Measurements from ENCODE around the gene BRME1.

Gene BRME1

GRCh38 chr19:13872695-13873389 lies 33.1 kb downstream of the BRME1 start:
- Histone ChIP-seq H3K4me1 (ENCODE audit: control insufficient read depth, insufficient read depth, low read length) (no peaks in the 10 kb centered on the region), H3K9me3 (ENCODE audit: control insufficient read depth, insufficient read depth, low read depth, low read length) (no peaks in the 10 kb centered on the region), H3K4me3 (ENCODE audit: low read depth, low read length) (no peak overlapping the region), H3K27ac (ENCODE audit: extremely low read depth, low read depth, low read length) (no peak overlapping the region), H3K36me3 (ENCODE audit: control insufficient read depth in 2 of 2, insufficient read depth in 1 of 2, low read length in 2 of 2) (no peaks in the 10 kb centered on the region; a peak in 1 of 3 replicates)
- POLR2A ChIA-PET: interaction anchor here (0.6 kb wide), 1 partner anchor 616 kb away, joined by 3 read pairs; no protein-coding TSS in a partner anchor
- CTCF ChIA-PET: interaction anchor here (0.6 to 1.8 kb wide), 5 partner anchors 10 to 276 kb away, joined by 3 to 5 read pairs (median 4); no protein-coding TSS in a partner anchor
- TF ChIP-seq ZNF521 (tag by site-specific recombination; IDR thresholded peaks at IDR 0.05) (no peak), ZNF311 (tag by site-specific recombination; IDR thresholded peaks at IDR 0.05; ENCODE audit: borderline replicate concordance) (no peak), ZNF350 (tag by site-specific recombination; IDR thresholded peaks at IDR 0.05) (no peak), SP2 (tag by site-specific recombination; IDR thresholded peaks at IDR 0.05) (0 out of 2 replicates have a peak, but pooled peaks have one; percentile 17), ZNF37A (tag by site-specific recombination; IDR thresholded peaks at IDR 0.05) (no peak)
- TF ChIP-seq, protein P1, sequence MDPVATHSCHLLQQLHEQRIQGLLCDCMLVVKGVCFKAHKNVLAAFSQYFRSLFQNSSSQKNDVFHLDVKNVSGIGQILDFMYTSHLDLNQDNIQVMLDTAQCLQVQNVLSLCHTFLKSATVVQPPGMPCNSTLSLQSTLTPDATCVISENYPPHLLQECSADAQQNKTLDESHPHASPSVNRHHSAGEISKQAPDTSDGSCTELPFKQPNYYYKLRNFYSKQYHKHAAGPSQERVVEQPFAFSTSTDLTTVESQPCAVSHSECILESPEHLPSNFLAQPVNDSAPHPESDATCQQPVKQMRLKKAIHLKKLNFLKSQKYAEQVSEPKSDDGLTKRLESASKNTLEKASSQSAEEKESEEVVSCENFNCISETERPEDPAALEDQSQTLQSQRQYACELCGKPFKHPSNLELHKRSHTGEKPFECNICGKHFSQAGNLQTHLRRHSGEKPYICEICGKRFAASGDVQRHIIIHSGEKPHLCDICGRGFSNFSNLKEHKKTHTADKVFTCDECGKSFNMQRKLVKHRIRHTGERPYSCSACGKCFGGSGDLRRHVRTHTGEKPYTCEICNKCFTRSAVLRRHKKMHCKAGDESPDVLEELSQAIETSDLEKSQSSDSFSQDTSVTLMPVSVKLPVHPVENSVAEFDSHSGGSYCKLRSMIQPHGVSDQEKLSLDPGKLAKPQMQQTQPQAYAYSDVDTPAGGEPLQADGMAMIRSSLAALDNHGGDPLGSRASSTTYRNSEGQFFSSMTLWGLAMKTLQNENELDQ (tag by site-specific recombination; IDR thresholded peaks at IDR 0.05; ENCODE audit: low read depth): no peak

DNA sequence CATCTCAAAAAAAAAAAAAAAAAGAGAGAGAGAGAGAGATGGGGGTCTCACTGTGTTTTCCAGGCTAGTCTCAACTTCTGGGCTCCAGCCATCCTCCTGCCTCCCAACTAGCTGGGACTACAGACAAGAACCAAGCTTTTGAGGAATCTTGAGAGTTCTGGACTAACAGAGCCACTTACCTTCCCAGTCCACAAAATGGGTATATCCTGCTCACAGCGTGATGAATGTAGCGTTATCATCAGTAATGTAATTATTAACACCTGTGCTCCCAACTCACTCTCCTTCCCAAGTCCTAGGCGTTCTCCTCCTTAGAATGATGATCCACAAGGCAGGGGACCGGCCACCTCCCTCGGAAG lies 33.6 kb downstream of the BRME1 start:
- H3K27ac ChIP-seq (ENCODE audit: extremely low read depth, low read depth, low read length): no peak overlapping the region
- no peak for TF ChIP-seq ZNF560 (tag by site-specific recombination; IDR thresholded peaks at IDR 0.05; ENCODE audit: borderline replicate concordance)
- TF ChIP-seq ZNF677 (tag by site-specific recombination; IDR thresholded peaks at IDR 0.05): no peak
- no peak for TF ChIP-seq ZNF549 (tag by site-specific recombination; IDR thresholded peaks at IDR 0.05)
- TF ChIP-seq ZNF571 (tag by site-specific recombination; IDR thresholded peaks at IDR 0.05): no peak
- no peak for TF ChIP-seq ZNF629 (tag by site-specific recombination; IDR thresholded peaks at IDR 0.05)
- TF ChIP-seq ZNF777 (tag by site-specific recombination; IDR thresholded peaks at IDR 0.05; ENCODE audit: borderline replicate concordance): no peak
- no peak for TF ChIP-seq ZNF747 (tag by site-specific recombination; IDR thresholded peaks at IDR 0.05)
- no peak for TF ChIP-seq YY1 (tag by site-specific recombination; IDR thresholded peaks at IDR 0.05)
- no peaks in the 10 kb centered on the region for H3K4me1 ChIP-seq (ENCODE audit: control insufficient read depth, insufficient read depth, low read length)
- H3K4me3 ChIP-seq (ENCODE audit: low read depth, low read length): no peak overlapping the region
- no peaks in the 10 kb centered on the region for H3K9me3 ChIP-seq (ENCODE audit: control insufficient read depth, insufficient read depth, low read depth, low read length)
- ChIA-PET CTCF (interaction anchor here (0.6 to 1.5 kb wide), 4 partner anchors 9 to 203 kb away, joined by 3 to 5 read pairs (median 4); no protein-coding TSS in a partner anchor), POLR2A (no interaction called here)
- no peaks in the 10 kb centered on the region; a peak in 1 of 3 replicates for H3K36me3 ChIP-seq (ENCODE audit: control insufficient read depth in 2 of 2, insufficient read depth in 1 of 2, low read length in 2 of 2)

- Histone ChIP-seq H3K4me3 (ENCODE audit: low read depth, low read length) (no peak overlapping the region), H3K27ac (ENCODE audit: extremely low read depth, low read depth, low read length) (no peak overlapping the region), H3K4me1 (ENCODE audit: control insufficient read depth, insufficient read depth, low read length) (no peaks in the 10 kb centered on the region), H3K36me3 (ENCODE audit: control insufficient read depth in 2 of 2, insufficient read depth in 1 of 2, low read length in 2 of 2) (no peaks in the 10 kb centered on the region; a peak in 1 of 3 replicates), H3K9me3 (ENCODE audit: control insufficient read depth, insufficient read depth, low read depth, low read length) (no peaks in the 10 kb centered on the region)
- ChIA-PET CTCF (interaction anchor here (0.7 to 1.5 kb wide), 3 partner anchors 10 to 152 kb away, joined by 3 to 5 read pairs (median 5); no protein-coding TSS in a partner anchor), POLR2A (interaction anchor here (0.6 kb wide), 1 partner anchor 90 kb away, joined by 3 read pairs; no protein-coding TSS in a partner anchor)
- no peak for TF ChIP-seq ZNF404 (tag by site-specific recombination; IDR thresholded peaks at IDR 0.05)
- no peak for TF ChIP-seq GLIS2 (tag by site-specific recombination; IDR thresholded peaks at IDR 0.05)
- TF ChIP-seq ZNF114 (tag by site-specific recombination; IDR thresholded peaks at IDR 0.05): no peak
- TF ChIP-seq SCRT2 (tag by site-specific recombination; IDR thresholded peaks at IDR 0.05): no peak
- no peak for TF ChIP-seq ZSCAN30 (tag by site-specific recombination; IDR thresholded peaks at IDR 0.05)
- no peak for TF ChIP-seq ZNF660 (tag by site-specific recombination; IDR thresholded peaks at IDR 0.05)
- no peak for TF ChIP-seq ZNF785 (tag by site-specific recombination; IDR thresholded peaks at IDR 0.05)
These were observed 35.0 kb downstream of the BRME1 start for GRCh38 chr19:13870873-13871272.

Data from HEK293 (cell line).